ENCODE data around the gene FAM156B.
"Not testable (repeated sequence)": the region's sequence is repeated elsewhere in the genome, so short reads cannot be mapped to it uniquely, and the experiment has no call there.

FAM156B gene, protein sequence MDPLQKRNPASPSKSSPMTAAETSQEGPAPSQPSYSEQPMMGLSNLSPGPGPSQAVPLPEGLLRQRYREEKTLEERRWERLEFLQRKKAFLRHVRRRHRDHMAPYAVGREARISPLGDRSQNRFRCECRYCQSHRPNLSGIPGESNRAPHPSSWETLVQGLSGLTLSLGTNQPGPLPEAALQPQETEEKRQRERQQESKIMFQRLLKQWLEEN
- 0 to 0.80 (median 0) reads per million in 4 donors for total RNA-seq

DNA sequence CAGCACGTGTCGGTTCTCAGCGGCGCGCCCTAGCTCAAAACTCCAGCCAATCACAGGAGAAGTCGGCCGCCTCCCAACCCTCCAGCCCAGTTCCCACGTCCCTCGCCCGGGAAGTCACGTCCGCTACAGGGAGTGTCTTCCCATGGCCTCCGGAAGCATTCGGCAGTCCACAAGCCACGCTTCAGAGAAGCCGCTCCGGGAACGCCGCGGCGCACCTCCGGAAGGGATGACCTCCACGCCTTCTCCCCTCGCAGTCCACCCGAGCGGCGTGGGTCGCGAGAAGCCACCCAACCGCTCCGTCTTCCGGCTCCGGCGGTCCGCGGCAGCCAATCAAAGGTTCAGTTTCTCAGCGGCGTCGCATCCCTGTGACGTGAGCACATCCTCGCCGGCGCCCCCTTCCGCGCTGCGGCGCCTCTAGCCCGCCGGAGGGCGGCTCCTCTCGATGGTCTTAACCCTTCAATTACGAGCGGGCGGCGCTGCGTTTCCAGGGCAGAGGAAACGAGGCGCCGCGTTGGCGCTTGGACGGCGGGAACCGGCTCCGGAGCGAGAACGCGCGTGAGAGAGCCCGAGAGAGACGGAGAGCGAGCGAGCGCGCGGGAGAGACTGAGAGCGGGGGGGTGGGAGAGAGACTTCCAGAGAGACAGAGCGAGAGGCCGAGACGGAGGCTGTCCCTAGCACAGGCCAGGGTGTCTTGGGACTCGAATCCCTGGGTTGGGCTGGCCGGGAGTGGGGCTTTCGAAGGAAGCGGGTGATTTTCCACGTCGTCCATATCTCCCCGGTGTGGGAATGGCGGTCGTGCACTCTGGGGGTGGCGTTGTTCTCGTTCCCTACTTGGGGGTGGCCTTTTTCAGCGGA, at the start of gene FAM156B:
Gene FAM156B (plus strand): TSS at position 476 of the 855 bp plus-strand sequence. CDS start 9,896 bp downstream, outside the sequence.
- DNase-seq, result not testable (repeated sequence)

DNA sequence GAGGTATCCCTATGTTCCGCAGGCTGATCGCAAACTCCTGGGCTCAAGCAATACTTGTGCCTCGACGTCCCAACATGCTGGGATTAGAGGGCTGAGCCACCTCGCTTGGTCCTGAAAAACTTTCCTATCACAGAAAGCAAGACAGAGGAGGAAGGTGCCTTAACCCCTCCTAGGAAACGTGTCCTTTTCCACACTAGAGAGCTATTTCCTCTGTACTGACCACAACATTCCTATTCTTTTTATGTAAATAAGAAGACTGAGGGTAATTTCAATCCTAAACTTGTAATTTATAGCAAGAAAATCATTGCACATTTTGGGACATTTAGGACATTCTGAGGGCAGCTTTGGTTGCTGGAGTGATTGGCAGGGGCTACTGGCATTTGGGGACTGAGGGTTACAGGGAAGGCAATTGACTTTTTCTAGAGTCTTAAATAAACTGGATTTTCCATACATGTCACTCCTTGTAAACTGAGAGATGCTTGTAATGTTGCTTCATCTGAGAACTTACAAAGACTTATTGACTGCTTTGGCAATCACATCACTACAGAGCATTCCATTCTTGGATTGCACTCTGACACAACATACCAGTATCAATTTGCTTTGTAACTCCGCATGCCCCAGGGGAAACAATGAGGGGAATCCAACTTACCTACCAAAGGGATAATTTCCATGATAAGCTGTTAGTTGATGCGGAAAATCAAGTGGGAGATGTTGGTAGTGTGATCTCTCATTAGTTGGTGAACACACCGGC, 44.8 kb upstream of the FAM156B start:
- no peak for DNase-seq

DNA sequence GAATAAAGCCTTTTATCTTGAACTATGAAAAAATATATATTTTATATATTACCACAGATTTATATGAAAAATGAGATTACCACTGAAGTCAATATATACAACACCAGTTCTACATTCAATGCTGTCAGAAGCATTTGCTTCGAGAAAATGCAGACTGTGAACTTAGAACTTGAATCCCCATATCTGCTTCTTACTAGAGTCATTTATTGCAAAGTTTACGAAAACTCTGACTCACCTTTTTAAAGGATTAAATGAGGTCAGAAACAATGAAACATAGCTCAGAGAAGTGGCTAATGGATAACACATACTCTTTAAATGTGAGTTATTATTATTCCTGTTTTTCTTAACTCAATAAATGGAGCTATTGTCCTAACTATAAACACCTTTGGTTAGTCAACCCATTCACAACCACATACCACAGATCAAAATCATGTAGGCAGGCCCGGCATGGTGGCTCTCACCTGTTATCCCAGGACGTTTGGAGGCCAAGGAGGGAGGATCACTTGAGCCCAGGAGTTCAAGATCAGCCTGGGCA, 40.1 kb upstream of the FAM156B start:
- not testable (repeated sequence) for DNase-seq

DNA sequence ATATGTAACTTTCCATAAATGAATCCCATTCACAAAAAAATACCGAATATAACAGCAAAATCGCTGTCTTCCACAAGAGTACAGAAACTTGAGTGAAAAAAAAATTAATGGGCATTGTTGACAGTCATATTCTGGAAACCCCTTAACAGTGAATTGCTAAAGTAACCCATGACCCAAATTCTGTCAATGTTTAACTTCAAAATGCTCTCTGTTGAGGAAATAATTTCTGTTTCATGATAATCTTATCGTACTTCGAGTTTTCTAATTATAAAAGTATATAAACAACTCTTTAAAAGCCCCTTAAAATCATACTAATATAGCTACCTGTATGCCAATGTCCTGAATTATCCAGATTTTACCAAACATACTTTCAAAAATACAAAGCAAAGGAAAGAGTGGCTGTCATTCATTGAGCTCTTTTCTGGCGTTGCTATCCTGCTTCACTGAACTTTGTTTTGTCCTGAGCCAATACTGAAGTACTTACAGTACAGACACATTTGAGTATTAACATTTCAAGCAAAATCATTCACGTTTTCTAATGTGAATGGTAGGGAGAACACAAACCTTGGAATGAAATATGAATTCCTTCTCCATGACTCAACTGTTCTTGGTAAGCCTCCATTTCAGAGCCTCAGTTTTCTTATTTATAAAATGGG, 31.7 kb upstream of the FAM156B start:
- no peak for DNase-seq

DNA sequence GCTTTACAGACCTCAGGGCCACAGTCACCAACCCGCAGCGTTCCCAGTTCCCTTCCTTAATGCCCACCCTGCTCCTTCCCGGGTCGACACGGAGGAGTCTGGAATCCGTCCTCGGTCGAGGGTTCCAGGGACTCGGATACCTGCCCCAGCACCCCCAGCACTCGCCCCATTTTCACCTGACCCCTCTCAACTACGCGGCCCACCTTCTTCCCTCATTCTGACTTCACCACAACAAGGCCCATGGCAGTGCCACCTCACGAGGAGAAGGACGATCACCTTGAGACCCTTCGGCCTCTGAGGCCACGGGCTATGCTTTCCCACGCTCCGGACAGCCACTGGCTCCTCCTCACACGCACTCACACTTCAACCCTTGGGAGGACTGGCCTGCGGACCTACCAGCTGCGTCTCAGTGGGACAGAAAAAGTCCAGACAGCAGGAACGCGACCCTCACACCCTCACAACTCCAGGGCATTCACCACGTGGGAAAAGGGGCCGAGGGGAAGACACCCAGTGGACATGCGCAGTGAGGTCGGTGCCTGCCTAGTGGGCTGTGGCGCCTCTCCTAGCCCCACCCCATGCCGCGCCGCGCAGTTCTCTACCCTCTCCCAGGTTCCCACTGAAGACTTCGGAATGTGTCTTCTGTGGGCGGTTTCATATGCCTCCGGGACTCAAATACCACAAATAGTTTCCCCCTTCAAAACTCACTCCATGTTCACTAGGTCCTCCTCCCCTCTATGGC, 29.4 kb upstream of the FAM156B start, which contains the start of gene XAGE3:
Gene XAGE3 (minus strand): TSS at position 474 of the 739 bp plus-strand sequence. CDS start 950 bp downstream, outside the sequence.
- no peak for DNase-seq

DNA sequence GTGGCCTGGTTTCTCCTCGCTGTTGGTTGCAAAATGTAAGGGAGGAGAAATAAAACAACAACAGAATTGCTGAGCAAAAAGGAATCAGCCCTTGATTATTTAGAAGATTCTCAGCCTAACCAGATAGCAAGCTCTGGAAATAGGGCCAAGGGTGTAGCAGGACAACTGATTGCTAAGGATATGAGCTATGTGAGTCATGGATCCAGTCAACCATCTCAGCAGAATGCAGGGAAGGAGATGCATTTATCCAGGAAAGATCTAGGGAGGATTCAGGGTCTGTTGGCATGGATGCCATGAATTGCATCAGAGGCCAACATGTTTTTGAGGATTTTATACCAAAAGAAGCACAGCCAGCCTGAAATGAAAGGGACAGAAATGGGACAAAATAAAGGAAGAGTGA, 27.1 kb upstream of the FAM156B start:
- no peak for DNase-seq

DNA sequence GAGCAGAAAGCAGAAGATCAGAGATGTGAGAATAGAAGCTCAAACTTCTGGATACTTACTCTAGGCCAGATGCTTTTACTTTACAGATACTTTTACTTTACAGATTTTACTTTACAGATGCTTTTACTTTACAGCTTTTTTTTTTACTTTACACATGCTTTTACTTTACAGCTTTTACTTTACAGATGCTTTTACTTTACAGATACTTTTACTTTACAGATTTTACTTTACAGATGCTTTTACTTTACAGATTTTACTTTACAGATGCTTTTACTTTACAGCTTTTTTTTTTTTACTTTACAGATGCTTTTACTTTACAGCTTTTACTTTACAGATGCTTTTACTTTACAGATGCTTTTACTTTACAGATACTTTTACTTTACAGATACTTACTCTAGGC, 23.3 kb upstream of the FAM156B start:
- DNase-seq, result not testable (repeated sequence)

DNA sequence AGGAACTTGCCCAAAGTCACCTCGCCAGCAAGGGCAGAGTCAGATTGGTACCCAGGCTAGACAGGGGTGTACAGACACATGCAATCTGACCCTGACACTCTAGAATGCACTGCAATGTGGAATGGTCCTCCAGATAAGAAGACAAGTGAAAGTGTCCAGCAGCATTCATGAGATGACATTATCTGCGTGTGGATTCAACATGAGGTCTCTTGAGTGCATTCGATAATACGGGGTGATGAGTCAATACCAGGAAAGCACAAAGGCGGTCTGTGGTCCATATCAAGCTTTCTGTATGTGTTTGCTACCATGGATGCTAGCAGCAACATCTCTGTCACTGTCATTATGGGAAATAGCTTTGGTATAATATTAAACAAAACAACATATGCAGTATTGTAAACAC, 22.5 kb upstream of the FAM156B start:
- no peak for DNase-seq

DNA sequence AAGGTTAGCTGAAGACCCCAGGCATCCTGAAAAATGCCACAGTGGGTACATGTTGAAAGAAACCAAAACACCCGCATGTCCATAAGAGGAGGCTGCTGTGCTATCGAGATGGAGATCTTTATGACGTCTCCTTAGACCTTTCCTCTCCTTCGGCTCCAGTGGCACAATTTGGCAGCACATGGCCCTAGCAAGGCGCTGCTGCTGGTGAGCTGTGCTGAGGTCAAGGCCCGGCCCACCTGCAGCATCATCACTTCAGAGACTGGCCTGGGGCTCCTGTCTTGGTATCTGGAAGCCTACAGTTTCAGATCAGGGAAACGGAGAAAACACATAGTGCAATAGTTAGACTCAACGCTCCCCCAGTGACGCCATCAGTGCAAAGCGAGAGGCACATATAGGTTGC, 21.7 kb upstream of the FAM156B start:
- DNase-seq, result not testable (repeated sequence)

DNA sequence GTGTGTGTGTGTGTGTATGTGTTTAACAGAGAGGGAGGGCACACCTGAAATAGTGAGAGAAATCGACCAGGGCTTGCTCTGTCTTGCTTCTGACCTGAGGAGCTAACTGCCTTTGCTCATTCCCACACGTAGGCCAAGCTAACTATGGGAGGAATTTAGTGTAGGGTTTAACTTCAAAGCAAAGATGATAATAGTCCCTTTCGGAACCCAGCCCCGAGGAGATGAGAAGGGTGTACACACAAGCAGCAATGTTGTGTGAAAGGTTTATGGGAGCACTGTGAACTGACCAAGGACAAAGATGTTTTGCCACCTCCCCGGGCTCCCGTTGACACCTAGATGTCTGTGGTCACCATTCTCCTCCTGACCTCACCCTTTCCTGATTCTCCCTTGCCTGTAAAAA, 20.7 kb upstream of the FAM156B start:
- DNase-seq, result not testable (repeated sequence)

DNA sequence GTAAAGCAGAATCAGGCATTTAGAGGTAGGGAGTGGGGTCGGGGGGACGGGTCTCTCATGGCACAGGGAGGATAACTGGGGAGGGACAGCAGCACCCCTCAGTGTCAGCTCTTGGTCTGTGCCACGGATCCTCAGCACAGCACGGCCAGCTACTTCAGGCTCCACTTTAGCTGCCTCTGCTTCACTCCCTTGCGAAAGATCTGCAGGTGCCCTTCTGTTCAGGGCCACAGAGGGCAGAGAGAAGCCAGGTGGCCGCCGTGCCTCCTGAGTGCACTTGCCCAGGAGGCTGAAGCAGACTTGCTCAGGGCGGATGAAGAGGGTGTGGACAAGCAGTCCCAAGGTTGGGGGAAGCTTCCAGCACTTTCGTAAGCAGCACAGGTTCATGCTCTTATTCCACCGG, 9.7 kb upstream of the FAM156B start:
- not testable (repeated sequence) for DNase-seq

DNA sequence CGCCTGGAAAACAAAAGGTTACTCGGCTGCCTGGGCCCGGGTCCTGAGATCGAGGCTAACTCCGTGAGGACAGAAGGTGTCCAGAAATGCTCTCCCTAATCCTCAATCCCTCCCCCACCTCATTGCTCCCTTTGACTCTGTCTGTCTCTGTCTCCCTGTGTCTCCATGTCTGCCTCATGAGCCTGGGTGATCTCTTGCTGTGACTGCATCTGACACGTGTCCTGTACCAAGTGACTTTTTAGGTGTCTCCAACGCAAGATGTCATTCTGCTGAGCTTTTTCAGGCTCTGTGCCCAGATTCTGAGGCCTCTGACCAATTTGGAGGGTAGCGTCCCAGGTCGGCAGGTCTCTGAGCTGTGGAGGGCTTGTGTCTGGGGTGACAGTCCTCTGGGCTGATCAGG, 9.0 kb upstream of the FAM156B start:
- not testable (repeated sequence) for DNase-seq

DNA sequence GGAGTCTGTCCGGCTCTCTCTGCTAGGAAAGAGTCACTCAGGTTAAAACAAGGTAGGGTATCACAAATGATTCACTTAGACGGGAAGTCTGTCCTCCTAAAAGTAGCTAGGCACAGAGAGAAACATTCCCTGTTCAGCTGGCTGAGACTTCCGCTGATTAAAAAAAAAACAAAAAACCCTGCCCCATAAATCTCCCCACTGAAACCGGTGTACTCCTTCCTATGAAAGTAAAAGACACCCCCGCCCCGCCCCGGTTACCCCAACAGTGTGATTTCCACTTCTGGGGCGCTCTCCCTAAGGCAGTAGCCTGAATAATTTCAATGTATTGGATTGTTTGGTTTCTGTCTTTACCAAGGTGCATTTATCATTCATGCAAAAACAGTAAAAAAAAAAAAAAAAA, 692 bp upstream of the FAM156B start:
- not testable (repeated sequence) for DNase-seq

DNA sequence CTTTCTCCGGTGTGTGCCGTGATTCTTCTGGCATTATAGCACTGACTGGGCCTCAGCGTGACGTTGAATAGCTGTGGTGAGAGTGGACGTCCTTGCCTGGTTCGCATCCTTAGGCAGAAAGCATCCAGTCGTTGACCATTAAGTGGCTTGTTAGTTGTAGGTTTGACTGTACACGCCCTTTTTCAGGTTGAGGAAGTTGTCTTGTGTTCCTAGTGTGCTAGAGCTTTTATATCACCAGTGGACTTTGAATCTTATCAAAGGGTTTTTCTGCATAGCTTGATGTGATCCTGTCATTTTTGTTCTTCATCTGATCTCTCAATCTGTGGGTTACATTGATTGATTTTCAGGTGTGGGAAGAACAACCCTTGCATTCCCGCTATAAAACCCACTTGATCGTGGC, 8.4 kb downstream of the FAM156B start:
- not testable (repeated sequence) for DNase-seq

DNA sequence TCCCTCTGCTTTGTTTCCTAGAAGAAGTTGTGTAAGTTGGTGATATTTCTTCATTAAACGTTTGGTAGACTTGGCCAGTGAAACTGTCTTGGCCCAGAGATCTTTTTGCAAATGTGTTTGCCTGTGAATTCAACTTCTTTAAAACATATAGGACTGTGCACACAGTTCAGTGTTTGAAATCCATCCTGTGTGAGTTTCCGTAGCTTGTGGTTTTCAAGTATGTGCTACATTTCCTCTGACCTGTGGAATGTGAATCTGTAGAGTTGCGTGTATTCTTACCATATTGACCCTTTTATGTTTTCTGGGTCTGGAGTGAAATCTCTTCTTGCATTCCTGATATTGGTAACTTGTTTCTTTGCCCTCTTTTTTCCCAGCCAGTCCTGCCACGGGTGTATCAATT, 8.9 kb downstream of the FAM156B start:
- DNase-seq, result not testable (repeated sequence)

DNA sequence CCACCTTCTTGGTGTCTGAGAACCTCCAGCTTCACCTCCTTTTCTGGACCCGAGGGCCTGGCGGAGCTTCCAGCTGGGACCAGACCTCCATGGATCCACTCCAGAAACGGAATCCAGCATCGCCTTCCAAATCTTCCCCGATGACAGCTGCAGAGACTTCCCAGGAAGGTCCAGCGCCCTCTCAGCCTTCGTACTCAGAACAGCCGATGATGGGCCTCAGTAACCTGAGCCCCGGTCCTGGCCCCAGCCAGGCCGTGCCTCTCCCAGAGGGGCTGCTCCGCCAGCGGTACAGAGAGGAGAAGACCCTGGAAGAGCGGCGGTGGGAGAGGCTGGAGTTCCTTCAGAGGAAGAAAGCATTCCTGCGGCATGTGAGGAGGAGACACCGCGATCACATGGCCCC, 10.0 kb downstream of the FAM156B start:
- DNase-seq, result not testable (repeated sequence)

DNA sequence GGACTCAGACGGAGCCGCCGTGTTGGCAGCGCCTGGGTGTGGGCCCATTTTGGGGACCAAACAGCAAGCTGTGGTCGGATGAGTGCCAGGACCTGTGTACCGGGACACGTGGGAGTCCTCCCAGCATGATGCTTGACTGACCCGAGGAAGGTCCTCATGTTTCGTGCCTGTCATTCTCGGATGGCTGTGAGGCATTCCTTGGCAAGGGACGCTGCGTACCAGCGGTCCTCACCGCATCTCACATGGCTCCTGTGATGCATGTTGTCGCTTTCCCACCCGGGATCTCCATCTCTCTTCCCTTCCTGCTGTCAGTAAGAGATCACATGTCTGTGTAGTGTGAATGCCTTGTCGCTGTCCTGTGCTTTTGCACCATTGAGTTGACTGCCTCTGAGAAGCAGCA, 10.8 kb downstream of the FAM156B start:
- DNase-seq, result not testable (repeated sequence)

DNA sequence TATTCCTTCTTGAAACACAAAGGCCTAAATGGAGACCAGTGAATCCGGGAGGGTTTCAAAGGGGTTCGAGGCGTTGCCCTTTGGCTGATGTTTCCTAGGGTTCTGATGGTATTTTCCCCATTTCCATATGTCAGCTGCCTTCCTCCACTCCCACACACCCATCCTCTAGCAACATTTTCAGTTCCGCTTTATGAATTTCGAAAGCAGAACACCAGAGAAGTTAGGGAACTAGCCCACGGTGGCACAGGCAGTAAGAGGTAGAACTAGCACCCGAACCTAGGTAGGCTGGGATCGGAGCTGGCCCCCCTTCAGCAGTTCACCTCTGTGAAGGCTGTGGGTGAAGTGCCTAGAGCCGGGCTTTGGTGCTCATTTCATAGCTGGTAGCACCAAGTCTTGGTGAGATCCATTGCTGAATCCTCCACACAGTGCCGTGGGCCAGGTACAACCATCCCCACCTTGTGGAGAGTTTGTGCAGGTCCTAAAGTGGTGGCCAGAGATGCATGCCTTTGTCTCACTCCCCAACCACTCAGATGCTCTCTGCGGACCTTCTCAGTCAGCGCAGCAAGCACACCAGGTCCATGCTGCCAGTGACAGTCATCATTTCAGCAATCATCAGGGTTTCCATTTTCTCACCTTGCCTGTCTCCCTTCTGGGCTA, 12.3 kb downstream of the FAM156B start:
- DNase-seq, result not testable (repeated sequence)

DNA sequence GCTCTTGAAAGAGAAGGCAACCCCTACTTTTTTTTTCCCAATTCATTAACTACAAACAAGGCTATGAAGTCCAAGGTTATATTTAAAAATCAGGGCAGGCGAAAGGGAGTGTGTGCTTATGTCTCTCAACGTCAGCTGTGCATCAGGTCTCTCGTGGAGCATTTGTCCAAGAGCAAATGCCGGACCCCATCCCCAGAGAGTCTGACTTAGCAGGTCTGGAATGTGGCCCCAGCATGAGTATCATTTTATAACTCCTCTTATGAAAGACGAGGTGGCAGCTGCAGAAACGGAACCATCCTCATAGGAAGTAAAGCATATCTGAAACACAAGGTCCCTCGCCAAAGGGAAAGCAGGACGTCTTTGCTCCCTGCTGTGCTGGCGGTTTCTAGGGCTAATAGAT, 16.6 kb downstream of the FAM156B start:
- not testable (repeated sequence) for DNase-seq

DNA sequence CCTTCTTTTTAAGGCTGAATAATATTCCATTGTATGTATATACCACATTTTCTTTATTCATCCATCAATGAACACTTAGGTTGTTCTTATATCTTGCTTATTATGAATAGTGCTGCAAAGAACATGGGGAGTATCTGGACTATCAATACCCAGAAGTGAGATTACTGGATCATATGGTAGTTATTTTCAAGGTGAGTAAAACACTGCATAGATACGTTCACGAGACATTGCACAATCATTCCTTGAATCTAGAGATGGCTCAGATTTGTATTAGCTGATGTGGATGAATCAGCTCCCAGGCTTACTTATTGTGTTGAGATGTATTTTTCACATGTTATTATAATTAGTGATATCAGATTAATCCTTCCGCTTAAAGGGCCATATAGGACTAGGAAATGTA, 17.6 kb downstream of the FAM156B start:
- not testable (repeated sequence) for DNase-seq

DNA sequence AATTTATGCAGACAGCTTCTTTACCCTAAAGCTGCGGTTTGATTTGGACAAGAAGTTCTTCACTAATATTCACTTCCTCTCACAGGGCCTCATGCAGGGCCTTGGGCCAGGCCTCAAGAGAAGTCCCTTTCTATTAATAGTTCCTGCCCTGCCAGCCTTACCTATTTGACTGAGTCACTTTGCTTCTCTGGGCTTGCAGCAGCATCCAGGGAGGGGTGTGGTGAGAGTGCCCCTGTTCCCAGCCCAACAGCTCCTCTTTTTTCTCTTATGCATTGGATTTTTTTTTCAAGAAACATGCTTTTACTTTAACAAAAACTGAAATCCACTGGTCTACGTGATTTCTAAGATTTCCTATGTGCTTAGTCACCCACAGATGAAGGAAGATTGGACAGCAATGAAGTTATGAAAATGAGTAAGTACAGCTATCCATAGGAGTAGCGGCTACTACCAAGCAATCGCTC, 26.7 kb downstream of the FAM156B start:
- no peak for DNase-seq
